ENCODE results near the gene PHB1. TPM values are rescaled to one million over a fixed set of nuclear protein-coding genes. Genes with fewer than 3 reads are reported as not detected.

The PHB1 gene
- total RNA-seq, 2 experiments from 2014 or later = 24.2 to 31.6 TPM

GRCh38 chr17:49406421-49407061 is 8.1 kb downstream of the PHB1 start:
- no peak overlapping the region for H3K27ac Mint-ChIP-seq

GRCh38 chr17:49404906-49405305 is 9.8 kb downstream of the PHB1 start:
- no peak for ATAC-seq (ENCODE audit: poor library complexity)
- Histone ChIP-seq H3K27me3 (ENCODE audit: control insufficient read depth in 1 of 2, insufficient read depth in 2 of 2, low read length in 2 of 2) (no peaks in the 10 kb centered on the region), H3K27ac (ENCODE audit: low read depth in 1 of 2, low read length in 2 of 2) (no peak overlapping the region), H3K4me1 (ENCODE audit: insufficient read depth, low read length) (peaks cover 21% of the 10 kb centered on the region), H3K9me3 (ENCODE audit: control insufficient read depth in 1 of 2, insufficient read depth in 1 of 2, low read length in 2 of 2) (no peaks in the 10 kb centered on the region), H3K4me3 (ENCODE audit: low read length) (no peak overlapping the region), H3K36me3 (ENCODE audit: insufficient read depth, low read length) (peaks cover 68% of the 10 kb centered on the region)
- no peak overlapping the region for H3K27ac Mint-ChIP-seq
- H3K9me3 Mint-ChIP-seq = no peaks in the 10 kb centered on the region
- H3K4me3 Mint-ChIP-seq = no peak overlapping the region
- peaks cover 22% of the 10 kb centered on the region for H3K4me1 Mint-ChIP-seq (ENCODE audit: low read depth)
- DNase-seq = no peak
- TF ChIP-seq CTCF (IDR thresholded peaks at IDR 0.05) = no peak
- intact Hi-C loops (cut with DNase I, micrococcal nuclease) = loop anchor here in 1 of 2 experiments (10.0 kb wide), 1 partner anchor 210 kb away; no protein-coding TSS in a partner anchor
- H3K36me3 Mint-ChIP-seq (ENCODE audit: low read depth) = peaks cover 66% of the 10 kb centered on the region
- ChIA-PET POLR2A (no interaction called here), CTCF (interaction anchor here (1.0 kb wide), 1 partner anchor 151 kb away, joined by 3 read pairs; no protein-coding TSS in a partner anchor)
- no peaks in the 10 kb centered on the region for H3K27me3 Mint-ChIP-seq

More at GRCh38 chr17:49406421-49407061, 8.1 kb downstream of the PHB1 start:
- Histone ChIP-seq H3K27me3 (ENCODE audit: control insufficient read depth in 1 of 2, insufficient read depth in 2 of 2, low read length in 2 of 2) (no peaks in the 10 kb centered on the region), H3K4me1 (ENCODE audit: insufficient read depth, low read length) (peaks cover 21% of the 10 kb centered on the region), H3K27ac (ENCODE audit: low read depth in 1 of 2, low read length in 2 of 2) (no peak overlapping the region), H3K9me3 (ENCODE audit: control insufficient read depth in 1 of 2, insufficient read depth in 1 of 2, low read length in 2 of 2) (no peaks in the 10 kb centered on the region), H3K4me3 (ENCODE audit: low read length) (no peak overlapping the region), H3K36me3 (ENCODE audit: insufficient read depth, low read length) (peaks cover 83% of the 10 kb centered on the region)
- ChIA-PET CTCF (interaction anchor here (0.6 kb wide), 2 partner anchors 22 to 133 kb away, joined by 3 read pairs; no protein-coding TSS in a partner anchor), POLR2A (no interaction called here)
- Mint-ChIP-seq H3K9me3 (no peaks in the 10 kb centered on the region), H3K4me3 (no peak overlapping the region), H3K36me3 (ENCODE audit: low read depth) (peaks cover 80% of the 10 kb centered on the region), H3K4me1 (ENCODE audit: low read depth) (peaks cover 22% of the 10 kb centered on the region), H3K27me3 (no peaks in the 10 kb centered on the region)
- DNase-seq = no peak
- intact Hi-C loops (cut with DNase I, micrococcal nuclease) = loop anchor here in 1 of 2 experiments (10.0 kb wide), 1 partner anchor 212 kb away; no protein-coding TSS in a partner anchor
- TF ChIP-seq CTCF (IDR thresholded peaks at IDR 0.05) = no peak
- no peak for ATAC-seq (ENCODE audit: poor library complexity)

GRCh38 chr17:49404361-49404760 is 10.3 kb downstream of the PHB1 start:
- H3K36me3 Mint-ChIP-seq (ENCODE audit: low read depth) = peaks cover 61% of the 10 kb centered on the region
- intact Hi-C loops (cut with DNase I, micrococcal nuclease) = loop anchor here in 1 of 2 experiments (10.0 kb wide), 1 partner anchor 210 kb away; no protein-coding TSS in a partner anchor

More at GRCh38 chr17:49404361-49404760, 10.3 kb downstream of the PHB1 start:
- peaks cover 21% of the 10 kb centered on the region for H3K4me1 ChIP-seq (ENCODE audit: insufficient read depth, low read length)
- no peak for ATAC-seq (ENCODE audit: poor library complexity)
- no peaks in the 10 kb centered on the region for H3K9me3 Mint-ChIP-seq
- H3K9me3 ChIP-seq (ENCODE audit: control insufficient read depth in 1 of 2, insufficient read depth in 1 of 2, low read length in 2 of 2) = no peaks in the 10 kb centered on the region
- H3K4me1 Mint-ChIP-seq (ENCODE audit: low read depth) = peaks cover 22% of the 10 kb centered on the region
- H3K36me3 ChIP-seq (ENCODE audit: insufficient read depth, low read length) = peaks cover 65% of the 10 kb centered on the region
- DNase-seq = peak in 3 of 14 experiments; percentile 10 to 75 (median 38)
- no peak overlapping the region for H3K27ac Mint-ChIP-seq
- ChIA-PET POLR2A (no interaction called here), CTCF (no interaction called here)
- H3K4me3 ChIP-seq (ENCODE audit: low read length) = no peak overlapping the region
- H3K4me3 Mint-ChIP-seq = no peak overlapping the region
- no peaks in the 10 kb centered on the region for H3K27me3 Mint-ChIP-seq
- no peak overlapping the region for H3K27ac ChIP-seq (ENCODE audit: low read depth in 1 of 2, low read length in 2 of 2)
- H3K27me3 ChIP-seq (ENCODE audit: control insufficient read depth in 1 of 2, insufficient read depth in 2 of 2, low read length in 2 of 2) = no peaks in the 10 kb centered on the region
- no peak for TF ChIP-seq CTCF (IDR thresholded peaks at IDR 0.05)
